Muscle of leg (tissue), 11 donors: Measurements from ENCODE around the gene VEZF1. TPM values are rescaled to one million over a fixed set of nuclear protein-coding genes. Genes with fewer than 3 reads are reported as not detected.

Experiments used
- DNase-seq: peaks from one replicate; pipeline ENCODE4 v3.0.0; 2013
- H3K27ac ChIP-seq: one replicate; pipeline ENCODE4 v1.5.1; 2013; ENCODE audit warnings: mild to moderate bottlenecking, low read length, control low read depth
- H3K27me3 ChIP-seq: one replicate; pipeline ENCODE4 v1.6.1; 2013; ENCODE audit warnings: low read length; ENCODE audit not compliant: control insufficient read depth, insufficient read depth
- H3K36me3 ChIP-seq: one replicate; pipeline ENCODE4 v1.6.1; 2013; ENCODE audit warnings: low read length; ENCODE audit not compliant: control insufficient read depth, insufficient read depth
- H3K4me1 ChIP-seq: one replicate; pipeline ENCODE4 v1.6.1; 2013; ENCODE audit warnings: low read length; ENCODE audit not compliant: control insufficient read depth, insufficient read depth
- H3K4me3 ChIP-seq: one replicate; pipeline ENCODE4 v1.5.1; 2013; ENCODE audit warnings: low read length, control low read depth
- H3K9me3 ChIP-seq: replicated peaks from 2 replicates; pipeline ENCODE4 v1.6.1; 2013; ENCODE audit warnings: low read depth, low read length; ENCODE audit not compliant: control insufficient read depth
- WGBS: methylation state at CpG from one replicate; pipeline ENCODE4 v1.1.5; 2013; ENCODE audit warnings: missing lambda C conversion rate; ENCODE audit not compliant: insufficient coverage; 5-methylcytosine and 5-hydroxymethylcytosine counted together
- polyA plus RNA-seq, 8 donors: library from polyadenylated mRNA; unstranded; fragments of 120-200 nt; gene quantifications; one replicate each; pipeline versions ENCODE4 v1.2.1 to v1.2.3, GENCODE V29; 2013; ENCODE audit warnings: inconsistent platforms in 1 of 8, low replicate concordance in 1 of 8; ENCODE audit not compliant: insufficient read length in 8 of 8, insufficient read depth in 1 of 8
- total RNA-seq: library from RNA; stranded (reverse); fragments of 120-200 nt; gene quantifications from one replicate; pipeline ENCODE4 v1.2.4, GENCODE V29; 2013

The VEZF1 gene
- total and polyA plus RNA-seq, 9 donors: 36.7 to 54.7 (median 45.6) TPM

DNA sequence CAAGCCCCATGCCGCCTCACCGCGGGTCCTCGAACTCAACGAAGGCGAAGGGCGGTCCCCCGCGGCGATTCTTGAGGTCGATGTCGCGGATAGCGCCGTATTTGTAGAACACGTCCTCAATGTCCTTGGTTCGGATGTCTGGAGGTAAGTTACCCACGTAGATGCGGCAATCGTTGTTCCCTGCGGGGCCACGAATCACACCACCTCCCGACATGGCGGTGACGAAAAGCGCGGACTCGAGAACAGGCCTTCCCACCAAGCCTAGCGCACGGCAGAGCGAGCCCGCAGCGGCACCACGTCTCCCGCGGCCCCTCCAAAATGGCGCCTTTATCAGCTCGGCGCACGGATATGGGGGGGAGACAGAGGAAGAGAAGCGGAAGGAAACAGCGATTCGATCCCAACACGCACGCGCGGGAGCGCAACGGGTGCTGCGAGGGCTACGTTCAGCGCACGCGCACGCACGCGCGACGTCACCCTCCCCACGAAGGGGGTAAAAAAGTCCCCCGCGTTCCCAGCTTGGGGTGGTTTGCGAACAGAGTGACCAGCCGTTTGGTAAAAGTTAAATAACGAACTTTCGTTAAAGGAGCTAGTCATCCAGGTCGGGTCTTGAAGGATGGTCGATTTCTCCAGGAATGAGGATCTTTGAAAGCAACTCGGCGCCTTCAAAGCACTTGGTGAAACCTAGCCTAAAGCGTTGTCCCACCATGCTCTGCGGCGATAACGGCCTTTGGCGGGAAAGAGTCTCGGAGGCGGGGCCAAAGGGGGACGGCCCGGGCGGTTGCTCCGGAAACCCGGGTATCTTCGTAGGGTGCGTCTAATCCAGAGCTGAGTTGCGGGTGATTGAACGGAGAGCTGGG, 19.1 kb upstream of the VEZF1 start, which contains the start of gene SRSF1:
Gene SRSF1, minus strand, starts transcription at position 323 of the 857 bp plus-strand sequence. Its CDS starts 109 bp downstream, at position 214.
- peak; percentile 99 for DNase-seq
- Histone ChIP-seq H3K27me3 (no peaks in the 10 kb centered on the region), H3K9me3 (no peaks in the 10 kb centered on the region), H3K4me3 (peak within 1 kb of the TSS; percentile 96), H3K36me3 (peaks cover 23% of the 10 kb centered on the region), H3K27ac (peak within 1 kb of the TSS; percentile 99), H3K4me1 (peaks cover 13% of the 10 kb centered on the region)
- 1% methylated on average over 80 of the region's 86 CpGs for WGBS

DNA sequence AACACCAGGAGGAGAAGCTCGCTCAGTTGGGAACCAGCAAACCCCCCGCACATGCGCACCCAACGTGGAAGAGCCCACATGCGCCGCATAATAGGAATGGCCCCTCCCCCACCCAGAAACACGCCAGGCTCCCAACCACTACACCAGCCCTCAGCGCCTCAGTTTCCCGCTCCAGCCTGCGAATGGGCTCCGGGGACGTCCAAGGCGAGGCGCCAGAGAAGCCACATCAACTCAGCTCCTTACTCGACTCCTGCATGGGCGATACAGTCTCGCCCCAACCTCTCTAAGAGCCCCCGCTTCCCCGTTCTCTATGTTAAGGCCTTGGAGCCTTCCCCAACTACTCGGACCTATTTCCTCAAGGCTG, 18.5 kb upstream of the VEZF1 start:
- Histone ChIP-seq H3K27ac (peak overlapping the region; percentile 99), H3K36me3 (peaks cover 23% of the 10 kb centered on the region), H3K9me3 (no peaks in the 10 kb centered on the region), H3K4me3 (peak overlapping the region; percentile 96), H3K4me1 (peaks cover 13% of the 10 kb centered on the region), H3K27me3 (no peaks in the 10 kb centered on the region)
- WGBS: 0% methylated on average over 16 of the region's 20 CpGs
- DNase-seq: peak; percentile 91

DNA sequence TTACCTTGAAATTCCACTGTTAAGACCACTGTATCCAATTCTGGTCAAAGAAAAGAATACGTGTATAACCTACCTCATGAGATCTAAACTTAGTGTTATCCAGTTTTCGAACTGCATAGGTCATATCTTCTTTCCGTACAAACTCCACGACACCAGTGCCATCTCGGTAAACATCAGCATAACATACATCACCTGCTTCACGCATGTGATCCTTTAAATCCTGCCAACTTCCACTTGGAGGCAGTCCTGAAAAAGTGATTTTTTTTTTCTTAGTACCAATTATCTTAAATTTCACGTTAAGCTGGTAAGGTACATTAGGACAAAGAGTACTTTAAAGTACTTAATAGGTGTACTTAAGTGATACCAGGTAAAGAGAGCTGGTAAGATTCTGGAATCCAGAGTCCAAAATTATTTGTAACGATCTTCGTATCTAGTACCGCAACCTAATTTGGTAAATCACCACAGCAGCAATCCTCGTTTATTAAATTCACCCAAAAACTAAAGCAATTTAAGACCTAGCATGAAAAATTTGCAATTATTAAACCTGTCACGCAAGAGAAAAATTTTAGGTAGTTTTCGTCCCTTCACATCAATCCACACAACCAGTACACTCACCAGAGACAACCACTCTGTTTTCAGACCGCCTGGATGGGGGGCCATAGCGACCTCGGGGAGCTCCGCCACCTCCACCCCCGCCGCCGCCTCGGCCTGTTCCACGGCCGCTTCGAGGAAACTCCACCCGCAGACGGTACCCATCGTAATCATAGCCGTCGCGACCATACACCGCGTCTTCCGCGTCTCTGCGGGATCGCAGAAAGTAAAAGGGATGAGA, 17.9 kb upstream of the VEZF1 start:
- H3K4me1 ChIP-seq: peaks cover 13% of the 10 kb centered on the region
- 2% methylated on average over 26 of the region's 36 CpGs for WGBS

DNA sequence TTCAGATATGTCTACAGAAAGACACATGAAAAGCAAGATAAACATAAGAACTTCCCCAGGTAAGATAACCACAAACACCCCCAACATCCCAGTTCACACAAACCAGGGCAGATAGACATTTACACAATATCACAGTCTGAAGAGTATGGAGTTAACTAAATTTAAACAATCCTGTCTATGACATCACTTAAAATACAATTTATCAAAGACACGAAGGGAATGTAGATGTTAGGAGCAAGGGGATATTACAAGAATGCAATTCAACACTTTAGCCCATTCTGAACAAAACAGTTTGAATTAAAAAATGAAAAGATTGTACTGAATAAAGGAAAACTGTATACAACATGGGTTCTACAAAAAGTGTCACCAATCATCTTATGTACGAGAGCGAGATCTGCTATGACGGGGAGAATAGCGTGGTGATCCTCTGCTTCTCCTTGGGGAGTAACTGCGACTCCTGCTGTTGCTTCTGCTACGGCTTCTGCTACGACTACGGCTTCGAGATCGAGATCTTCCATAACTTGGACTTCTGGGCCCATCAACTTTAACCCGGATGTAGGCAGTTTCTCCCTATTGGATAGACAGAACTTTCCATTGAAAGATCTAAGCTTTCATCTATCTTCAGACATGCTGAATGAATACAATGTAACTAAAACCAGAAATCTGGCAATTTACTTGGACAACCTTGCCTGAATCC, 17.1 kb upstream of the VEZF1 start:
- WGBS: 44% methylated on average over 11 of the region's 12 CpGs
- H3K9me3 ChIP-seq: no peaks in the 10 kb centered on the region
- no peak overlapping the region for H3K27ac ChIP-seq
- peak overlapping the region; percentile 96 for H3K4me3 ChIP-seq
- DNase-seq: no peak
- H3K36me3 ChIP-seq: peaks cover 23% of the 10 kb centered on the region
- no peaks in the 10 kb centered on the region for H3K27me3 ChIP-seq
- H3K4me1 ChIP-seq: peaks cover 13% of the 10 kb centered on the region

More for the DNA sequence above, 17.9 kb upstream of the VEZF1 start:
- Histone ChIP-seq H3K4me3 (peak overlapping the region; percentile 96), H3K36me3 (peaks cover 23% of the 10 kb centered on the region), H3K27me3 (no peaks in the 10 kb centered on the region), H3K27ac (peak overlapping the region; percentile 99), H3K9me3 (no peaks in the 10 kb centered on the region)
- no peak for DNase-seq

DNA sequence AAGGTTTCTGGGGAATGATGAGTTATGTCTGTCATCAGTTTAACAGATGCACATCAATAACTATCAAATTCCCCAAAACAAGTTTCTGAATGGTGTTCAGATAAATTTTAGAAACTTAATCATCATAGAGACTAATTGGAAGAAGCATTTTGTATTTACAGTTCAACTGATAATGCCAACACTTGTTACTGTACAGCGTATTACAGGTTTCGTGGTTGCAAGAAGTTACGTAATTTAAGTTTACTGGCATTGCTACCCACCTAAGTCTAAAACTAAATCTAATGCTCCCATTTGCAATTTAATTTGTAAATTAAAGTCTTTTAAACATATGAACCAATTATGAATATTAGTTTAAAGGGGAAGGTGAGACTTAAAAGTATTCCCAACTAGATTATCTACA, 16.0 kb upstream of the VEZF1 start:
- H3K27me3 ChIP-seq: no peaks in the 10 kb centered on the region
- DNase-seq: no peak
- no peak overlapping the region for H3K27ac ChIP-seq
- no CpG with 5 or more reads among the region's 3 CpGs for WGBS
- peaks cover 13% of the 10 kb centered on the region for H3K4me1 ChIP-seq
- H3K36me3 ChIP-seq: peaks cover 23% of the 10 kb centered on the region
- H3K4me3 ChIP-seq: no peak overlapping the region
- H3K9me3 ChIP-seq: no peaks in the 10 kb centered on the region

DNA sequence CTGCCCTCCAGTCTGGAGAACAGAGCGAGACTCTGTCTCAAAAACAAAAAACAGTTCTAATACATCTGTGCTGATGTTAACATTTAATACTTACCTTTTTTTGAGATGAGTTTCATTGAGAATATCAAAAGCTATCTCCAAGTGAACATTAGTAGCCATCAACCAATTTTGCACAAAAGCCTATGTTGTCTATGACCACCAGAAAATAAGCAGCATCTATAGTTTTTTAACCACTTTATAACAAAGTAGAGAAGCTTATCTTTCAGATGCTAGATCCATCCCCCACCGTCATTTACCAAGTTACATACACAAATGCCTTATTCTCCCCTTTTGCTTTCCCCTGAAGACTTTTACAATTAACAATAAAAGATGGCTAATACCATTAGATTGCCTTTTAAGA, 14.9 kb upstream of the VEZF1 start:
- Histone ChIP-seq H3K9me3 (no peaks in the 10 kb centered on the region), H3K27ac (no peak overlapping the region), H3K36me3 (peaks cover 23% of the 10 kb centered on the region), H3K4me3 (no peak overlapping the region), H3K27me3 (no peaks in the 10 kb centered on the region), H3K4me1 (peaks cover 10% of the 10 kb centered on the region)
- DNase-seq: no peak
- WGBS: 80% methylated on average over 1 of the region's 2 CpGs

DNA sequence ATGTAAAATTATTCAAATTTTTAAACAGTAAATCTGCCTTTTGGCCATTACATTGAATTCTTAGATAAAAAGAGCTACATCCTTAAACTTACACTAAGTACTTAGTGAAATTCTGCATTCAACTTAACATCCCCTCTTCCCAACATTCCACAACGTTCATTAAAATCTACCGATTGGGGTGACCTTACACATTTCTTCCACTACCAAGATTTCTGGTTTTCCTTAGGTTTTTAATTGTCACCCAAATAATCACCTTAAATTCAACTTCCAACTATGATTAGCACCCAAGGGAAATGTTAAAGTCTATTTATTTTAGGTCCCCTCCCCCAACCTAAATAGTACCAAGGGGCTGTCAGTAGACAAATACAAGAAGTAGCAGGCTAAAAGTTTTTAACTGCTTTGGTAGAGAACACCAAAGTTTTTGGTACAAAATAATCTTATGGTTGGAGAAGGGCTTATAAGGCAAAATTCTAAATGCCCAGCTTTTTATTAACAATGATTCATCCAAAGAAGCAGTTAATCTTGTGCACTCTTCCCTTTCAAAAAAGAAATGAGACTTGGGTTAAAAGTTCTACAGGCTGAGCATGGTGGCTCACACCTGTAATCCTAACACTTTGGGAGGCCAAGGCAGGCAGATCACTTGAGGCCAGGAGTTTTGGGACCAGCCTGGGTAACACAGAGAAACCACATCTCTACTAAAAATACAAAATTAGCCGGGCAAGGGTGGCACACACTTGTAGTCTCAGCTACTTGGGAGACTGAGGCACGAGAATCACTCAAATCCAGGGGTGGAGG, 14.3 kb upstream of the VEZF1 start:
- Histone ChIP-seq H3K36me3 (peaks cover 27% of the 10 kb centered on the region), H3K27ac (no peak overlapping the region), H3K4me3 (no peak overlapping the region), H3K4me1 (peaks cover 10% of the 10 kb centered on the region), H3K27me3 (no peaks in the 10 kb centered on the region), H3K9me3 (no peaks in the 10 kb centered on the region)
- 0% methylated on average over 2 of the region's 4 CpGs for WGBS
- DNase-seq: no peak

DNA sequence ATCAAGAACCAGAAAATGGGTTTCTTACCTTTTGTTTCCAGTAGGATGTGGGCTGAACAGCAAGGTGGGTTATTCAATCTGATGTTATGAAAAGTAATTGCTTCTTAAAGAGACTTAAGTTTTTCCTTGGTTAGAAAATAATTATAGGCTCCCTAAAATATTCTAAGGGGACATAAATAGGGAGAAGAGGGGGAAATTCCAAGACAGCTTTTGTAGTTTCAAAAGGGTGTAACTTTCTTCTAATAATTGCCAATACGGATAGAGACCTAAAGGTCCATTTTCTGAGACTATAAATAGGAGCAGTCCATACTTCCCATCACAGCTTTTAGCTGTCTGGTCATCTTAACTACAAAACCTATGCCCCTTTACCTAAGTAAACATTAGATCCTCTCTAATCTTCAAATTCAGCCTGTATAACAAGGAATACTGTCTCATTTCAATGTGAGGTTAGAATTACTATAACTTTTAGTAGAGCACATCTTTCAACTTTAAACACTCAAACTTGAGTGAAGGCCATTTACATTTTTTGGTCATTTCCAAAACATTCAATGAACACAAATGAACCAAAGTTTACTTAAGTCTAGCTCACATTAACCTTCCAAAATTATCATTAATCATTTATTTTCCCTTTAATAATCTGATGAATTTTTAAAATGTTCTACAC, 13.5 kb upstream of the VEZF1 start:
- H3K36me3 ChIP-seq: peaks cover 27% of the 10 kb centered on the region
- no peaks in the 10 kb centered on the region for H3K27me3 ChIP-seq
- peaks cover 10% of the 10 kb centered on the region for H3K4me1 ChIP-seq
- no peaks in the 10 kb centered on the region for H3K9me3 ChIP-seq
- H3K4me3 ChIP-seq: no peak overlapping the region
- no peak for DNase-seq
- WGBS: no CpG with 5 or more reads among the region's 1 CpG
- H3K27ac ChIP-seq: no peak overlapping the region

DNA sequence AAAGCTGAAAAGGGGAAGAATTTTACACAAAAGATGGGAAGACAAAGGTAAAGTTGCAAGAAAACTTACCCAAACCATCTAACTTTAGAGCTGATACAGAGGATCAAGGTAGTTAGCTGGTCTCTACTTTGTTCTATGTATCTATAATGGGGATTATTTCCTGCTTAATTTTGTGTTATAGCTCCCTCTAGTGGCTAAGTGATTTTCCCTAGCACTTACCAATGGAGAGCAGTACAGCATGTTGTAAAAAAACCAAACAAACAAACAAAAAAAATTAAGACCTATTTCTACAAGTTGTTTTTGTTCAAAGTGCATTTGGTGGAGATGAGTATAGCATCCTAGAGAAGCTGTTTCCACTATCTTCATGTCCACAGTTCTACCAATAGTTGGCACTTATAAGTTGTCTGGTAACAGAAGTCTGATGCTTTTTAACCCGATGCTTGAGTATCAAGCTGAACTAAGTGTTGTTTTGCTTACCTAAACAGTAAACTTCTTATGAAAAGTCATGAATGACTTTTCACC, 11.5 kb upstream of the VEZF1 start:
- H3K9me3 ChIP-seq: no peaks in the 10 kb centered on the region
- H3K27ac ChIP-seq: no peak overlapping the region
- H3K4me3 ChIP-seq: no peak overlapping the region
- no CpG with 5 or more reads among the region's 1 CpG for WGBS
- H3K27me3 ChIP-seq: no peaks in the 10 kb centered on the region
- H3K4me1 ChIP-seq: peaks cover 10% of the 10 kb centered on the region
- peaks cover 17% of the 10 kb centered on the region for H3K36me3 ChIP-seq
- peak; percentile 86 for DNase-seq
